Kidney epithelial cell (primary cell): ENCODE data around the gene HOXB3. TPM values are rescaled to one million over a fixed set of nuclear protein-coding genes. Genes with fewer than 3 reads are reported as not detected.

Experiments
- DNase-seq: peaks from one replicate; pipeline ENCODE4 v3.0.0-alpha.2; 2010; ENCODE audit warnings: low read depth
- H3K27me3 ChIP-seq: 2 replicates; pipeline ENCODE4 v1.6.0; 2011; ENCODE audit warnings: low read length; ENCODE audit not compliant: control insufficient read depth, insufficient read depth
- H3K36me3 ChIP-seq: 2 replicates; pipeline ENCODE4 v1.5.1; 2011; ENCODE audit warnings: low read length; ENCODE audit not compliant: control insufficient read depth, insufficient read depth
- H3K4me3 ChIP-seq: 2 replicates; pipeline ENCODE4 v1.5.1; 2011; ENCODE audit warnings: low read depth, mild to moderate bottlenecking, control low read depth, low read length
- CTCF ChIP-seq: IDR thresholded peaks from 2 replicates; pipeline ENCODE4 v1.5.1; 2011; ENCODE audit warnings: mild to moderate bottlenecking, moderate library complexity, low read length, control low read depth, inconsistent platforms; ENCODE audit not compliant: insufficient read depth, poor library complexity, severe bottlenecking
- total RNA-seq: library from RNA; depleted of rRNA; stranded (reverse); fragments of >200 nt; gene quantifications from 2 replicates; pipeline ENCODE4 v1.2.3, GENCODE V29; 2015

HOXB3 gene
- total RNA-seq, 1 donor from 2014 or later: 31.1 TPM

- TF ChIP-seq CTCF: no peak
- DNase-seq: no peak
- Histone ChIP-seq H3K27me3 (no peaks in the 10 kb centered on the region), H3K36me3 (peaks cover 8% of the 10 kb centered on the region), H3K4me3 (peak overlapping the region; percentile 21)
Observed at GRCh38 chr17:48558831-48559121, 31.3 kb downstream of the HOXB3 start.

GRCh38 chr17:48558057-48558830, 31.8 kb downstream of the HOXB3 start:
- TF ChIP-seq CTCF: no peak
- no peak for DNase-seq
- H3K36me3 ChIP-seq: peaks cover 8% of the 10 kb centered on the region
- no peaks in the 10 kb centered on the region for H3K27me3 ChIP-seq
- peak overlapping the region; percentile 21 for H3K4me3 ChIP-seq

- H3K4me3 ChIP-seq: peak overlapping the region; percentile 8
- no peak for TF ChIP-seq CTCF
- peaks cover 6% of the 10 kb centered on the region for H3K36me3 ChIP-seq
- no peak for DNase-seq
- no peaks in the 10 kb centered on the region for H3K27me3 ChIP-seq
Observed at GRCh38 chr17:48556576-48557401, 33.3 kb downstream of the HOXB3 start.

- no peak for TF ChIP-seq CTCF
- DNase-seq: no peak
- H3K36me3 ChIP-seq: peaks cover 6% of the 10 kb centered on the region
- no peaks in the 10 kb centered on the region for H3K27me3 ChIP-seq
- peak overlapping the region; percentile 54 for H3K4me3 ChIP-seq
Observed at GRCh38 chr17:48556229-48556575, 33.8 kb downstream of the HOXB3 start.

GRCh38 chr17:48555258-48556228, 34.5 kb downstream of the HOXB3 start:
- H3K4me3 ChIP-seq: peak overlapping the region; percentile 54
- TF ChIP-seq CTCF: no peak
- DNase-seq: peak; percentile 90

More at GRCh38 chr17:48555258-48556228, 34.5 kb downstream of the HOXB3 start:
- no peaks in the 10 kb centered on the region for H3K27me3 ChIP-seq
- H3K36me3 ChIP-seq: peaks cover 7% of the 10 kb centered on the region
